Mammary epithelial cell (primary cell): ENCODE results near the gene GPALPP1.

Experiments
- EZH2 ChIP-seq: IDR thresholded peaks from 2 replicates; pipeline ENCODE4 v1.6.1; 2012; ENCODE audit warnings: low read length, inconsistent platforms, borderline replicate concordance
- TF ChIP-seq, protein P1 (sequence below), 2 donors: IDR thresholded peaks in 1 of 2; conservative IDR thresholded peaks in 1 of 2; 2 replicates each; pipeline ENCODE4 v1.5.1; 2011 to 2012; ENCODE audit warnings: inconsistent platforms in 2 of 2, low read length in 2 of 2, mild to moderate bottlenecking in 2 of 2, control low read depth in 1 of 2, low read depth in 1 of 2; ENCODE audit not compliant: insufficient read depth in 1 of 2; ENCODE audit errors: extremely low read depth in 1 of 2

DNA sequence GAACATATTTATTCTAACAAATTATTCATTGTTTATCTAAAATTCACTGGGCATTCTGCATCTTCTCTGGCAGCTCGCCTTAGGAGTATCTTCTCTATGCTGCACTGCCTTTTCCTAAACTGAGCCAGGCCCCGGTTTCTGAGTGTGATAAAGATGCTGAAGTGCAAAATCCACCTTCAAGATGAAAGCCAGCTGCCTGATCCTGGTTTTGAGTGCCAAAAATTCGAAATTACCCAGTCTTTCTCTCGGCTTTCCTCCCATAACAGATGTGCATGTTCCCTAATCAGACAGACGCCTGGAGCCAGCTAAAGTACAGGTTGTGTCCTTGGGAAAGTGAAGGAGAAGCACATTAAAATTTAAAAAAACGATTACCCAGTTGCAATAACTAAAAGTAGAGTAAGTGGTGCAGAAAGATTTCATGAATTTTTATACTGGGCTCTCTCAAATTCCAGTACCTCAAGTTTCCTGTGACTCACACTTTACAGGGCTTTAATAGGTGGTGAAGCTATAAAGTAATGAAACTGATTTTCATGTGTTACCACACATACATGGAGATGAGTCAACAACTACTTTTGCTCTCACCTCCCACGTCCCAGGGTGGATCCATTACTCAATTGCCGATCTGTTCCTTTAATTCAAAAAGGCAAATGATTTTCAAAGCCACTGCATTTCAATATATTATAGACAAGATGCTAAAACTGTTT lies 66.0 kb downstream of the GPALPP1 start:
- no peak for TF ChIP-seq EZH2
- TF ChIP-seq, protein P1, sequence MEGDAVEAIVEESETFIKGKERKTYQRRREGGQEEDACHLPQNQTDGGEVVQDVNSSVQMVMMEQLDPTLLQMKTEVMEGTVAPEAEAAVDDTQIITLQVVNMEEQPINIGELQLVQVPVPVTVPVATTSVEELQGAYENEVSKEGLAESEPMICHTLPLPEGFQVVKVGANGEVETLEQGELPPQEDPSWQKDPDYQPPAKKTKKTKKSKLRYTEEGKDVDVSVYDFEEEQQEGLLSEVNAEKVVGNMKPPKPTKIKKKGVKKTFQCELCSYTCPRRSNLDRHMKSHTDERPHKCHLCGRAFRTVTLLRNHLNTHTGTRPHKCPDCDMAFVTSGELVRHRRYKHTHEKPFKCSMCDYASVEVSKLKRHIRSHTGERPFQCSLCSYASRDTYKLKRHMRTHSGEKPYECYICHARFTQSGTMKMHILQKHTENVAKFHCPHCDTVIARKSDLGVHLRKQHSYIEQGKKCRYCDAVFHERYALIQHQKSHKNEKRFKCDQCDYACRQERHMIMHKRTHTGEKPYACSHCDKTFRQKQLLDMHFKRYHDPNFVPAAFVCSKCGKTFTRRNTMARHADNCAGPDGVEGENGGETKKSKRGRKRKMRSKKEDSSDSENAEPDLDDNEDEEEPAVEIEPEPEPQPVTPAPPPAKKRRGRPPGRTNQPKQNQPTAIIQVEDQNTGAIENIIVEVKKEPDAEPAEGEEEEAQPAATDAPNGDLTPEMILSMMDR (conservative IDR thresholded peaks at IDR 0.05 in 1 of 2, IDR thresholded peaks at IDR 0.05 in 1 of 2; ENCODE audit: extremely low read depth in 1 of 2, insufficient read depth in 1 of 2, low read depth in 1 of 2, low read length in 2 of 2): no peak
